HG03342 (cell line): ENCODE data around the gene OBSCN.
"Not testable (repeated sequence)": the region's sequence is repeated elsewhere in the genome, so short reads cannot be mapped to it uniquely, and the experiment has no call there.

Experiments used
- ATAC-seq: cut with Tn5 transposase; IDR thresholded peaks from one replicate; pipeline ENCODE4 v1.9.1; 2021; ENCODE audit warnings: mild to moderate bottlenecking, moderate library complexity; ENCODE audit not compliant: unreplicated experiment

OBSCN gene

GRCh38 chr1:228211531-228212414 is 3.9 kb downstream of the OBSCN start:
- ATAC-seq, result no peak

- ATAC-seq, result no peak
Observed at GRCh38 chr1:228212415-228212965, 4.6 kb downstream of the OBSCN start.

- ATAC-seq, result peak; percentile 91
Observed at GRCh38 chr1:228212966-228213844, 5.4 kb downstream of the OBSCN start.

- no peak for ATAC-seq
Observed at GRCh38 chr1:228213917-228214808, 6.3 kb downstream of the OBSCN start.

- no peak for ATAC-seq
Observed at GRCh38 chr1:228214921-228215662, 7.2 kb downstream of the OBSCN start.

- ATAC-seq, result no peak
Observed at GRCh38 chr1:228215663-228216116, 7.8 kb downstream of the OBSCN start.

GRCh38 chr1:228216371-228217320 is 8.8 kb downstream of the OBSCN start:
- ATAC-seq, result no peak

- ATAC-seq, result no peak
Observed at GRCh38 chr1:228217551-228218344, 9.9 kb downstream of the OBSCN start.

GRCh38 chr1:228218513-228219244 is 10.8 kb downstream of the OBSCN start:
- ATAC-seq, result no peak

- ATAC-seq, result no peak
Observed at GRCh38 chr1:228219245-228219961, 11.6 kb downstream of the OBSCN start.

GRCh38 chr1:228219962-228220780 is 12.3 kb downstream of the OBSCN start:
- no peak for ATAC-seq

- ATAC-seq, result not testable (repeated sequence)
Observed at GRCh38 chr1:228221097-228221496, 13.3 kb downstream of the OBSCN start.

- no peak for ATAC-seq
Observed at GRCh38 chr1:228222548-228222947, 14.7 kb downstream of the OBSCN start.

- ATAC-seq, result no peak
Observed at GRCh38 chr1:228224198-228225164, 16.6 kb downstream of the OBSCN start.
